AG09309 (cell line): ENCODE measurements around the gene ALDH3A1.

ENCODE experiments used
- DNase-seq: peaks from one replicate; pipeline ENCODE4 v3.0.0-alpha.2; 2010; ENCODE audit warnings: low read depth
- H3K4me3 ChIP-seq: 2 replicates; pipeline ENCODE4 v1.5.1; 2011; ENCODE audit warnings: mild to moderate bottlenecking, low read depth, low read length, moderate library complexity; ENCODE audit not compliant: control insufficient read depth
- TF ChIP-seq, protein P1 (sequence below): IDR thresholded peaks from 2 replicates; pipeline ENCODE4 v1.5.1; 2011; ENCODE audit warnings: mild to moderate bottlenecking, low read depth, low read length, inconsistent platforms; ENCODE audit not compliant: insufficient read depth, control insufficient read depth; ENCODE audit errors: missing control alignments

The ALDH3A1 gene

DNA sequence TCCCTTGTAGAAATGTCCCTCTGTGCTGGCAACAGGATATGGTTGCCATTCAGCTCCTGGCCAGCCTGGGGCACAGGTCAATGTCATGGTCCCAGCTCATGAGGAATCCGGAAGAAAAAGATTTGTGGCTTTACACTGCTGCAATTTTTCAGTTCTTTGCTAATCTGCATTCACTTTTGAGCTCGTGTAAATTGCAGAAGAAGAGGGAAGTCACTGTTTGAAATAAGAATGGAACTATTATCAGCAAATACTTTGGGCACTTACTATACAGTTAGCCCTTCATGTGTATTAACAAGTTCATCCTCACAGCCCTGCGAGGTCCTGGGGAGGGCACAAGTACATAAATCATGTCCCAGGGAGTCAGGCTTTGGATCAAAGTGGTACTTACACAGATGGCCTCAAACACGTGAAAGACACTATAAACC, 45.9 kb downstream of the ALDH3A1 start:
- DNase-seq: no peak
- H3K4me3 ChIP-seq: no peak overlapping the region
- TF ChIP-seq, protein P1, sequence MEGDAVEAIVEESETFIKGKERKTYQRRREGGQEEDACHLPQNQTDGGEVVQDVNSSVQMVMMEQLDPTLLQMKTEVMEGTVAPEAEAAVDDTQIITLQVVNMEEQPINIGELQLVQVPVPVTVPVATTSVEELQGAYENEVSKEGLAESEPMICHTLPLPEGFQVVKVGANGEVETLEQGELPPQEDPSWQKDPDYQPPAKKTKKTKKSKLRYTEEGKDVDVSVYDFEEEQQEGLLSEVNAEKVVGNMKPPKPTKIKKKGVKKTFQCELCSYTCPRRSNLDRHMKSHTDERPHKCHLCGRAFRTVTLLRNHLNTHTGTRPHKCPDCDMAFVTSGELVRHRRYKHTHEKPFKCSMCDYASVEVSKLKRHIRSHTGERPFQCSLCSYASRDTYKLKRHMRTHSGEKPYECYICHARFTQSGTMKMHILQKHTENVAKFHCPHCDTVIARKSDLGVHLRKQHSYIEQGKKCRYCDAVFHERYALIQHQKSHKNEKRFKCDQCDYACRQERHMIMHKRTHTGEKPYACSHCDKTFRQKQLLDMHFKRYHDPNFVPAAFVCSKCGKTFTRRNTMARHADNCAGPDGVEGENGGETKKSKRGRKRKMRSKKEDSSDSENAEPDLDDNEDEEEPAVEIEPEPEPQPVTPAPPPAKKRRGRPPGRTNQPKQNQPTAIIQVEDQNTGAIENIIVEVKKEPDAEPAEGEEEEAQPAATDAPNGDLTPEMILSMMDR: no peak
